HG03520 (cell line): Measurements from ENCODE around the gene NDUFV2.
A peak's percentile ranks its signal among the peaks of the same experiment; 100 is the strongest.

Experiments used
- ATAC-seq: cut with Tn5 transposase; IDR thresholded peaks from one replicate; pipeline ENCODE4 v1.9.1; 2021; ENCODE audit warnings: mild to moderate bottlenecking, moderate library complexity; ENCODE audit not compliant: unreplicated experiment

The NDUFV2 gene

GRCh38 chr18:9102508-9103375, at the start of gene NDUFV2:
Gene NDUFV2, plus strand, starts transcription at chr18:9102699. Its CDS starts 45 bp downstream, at chr18:9102744.
- ATAC-seq = peak; percentile 90

GRCh38 chr18:9053814-9054213, 48.7 kb upstream of the NDUFV2 start:
- no peak for ATAC-seq

DNA sequence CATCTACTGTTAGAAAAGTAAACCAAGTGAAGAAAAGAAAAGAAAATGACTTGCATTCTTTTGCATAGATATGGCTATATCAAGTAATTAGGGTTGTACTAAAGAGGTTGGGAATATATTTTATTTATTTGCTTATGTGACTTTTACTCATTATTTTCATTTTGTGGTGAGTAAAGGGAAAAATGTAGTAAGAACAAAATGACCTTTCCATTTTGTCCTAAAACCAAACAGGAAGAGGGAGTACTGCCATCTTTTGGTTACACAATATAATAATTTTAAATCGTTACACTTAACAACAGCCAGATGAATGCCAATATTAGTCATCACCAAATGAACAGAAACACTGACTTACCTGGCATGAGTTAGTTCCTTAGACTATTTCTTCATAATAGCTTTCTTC, 47.3 kb upstream of the NDUFV2 start:
- ATAC-seq = no peak

GRCh38 chr18:9055626-9056025, 46.9 kb upstream of the NDUFV2 start:
- no peak for ATAC-seq

GRCh38 chr18:9057646-9058045, 44.9 kb upstream of the NDUFV2 start:
- no peak for ATAC-seq

DNA sequence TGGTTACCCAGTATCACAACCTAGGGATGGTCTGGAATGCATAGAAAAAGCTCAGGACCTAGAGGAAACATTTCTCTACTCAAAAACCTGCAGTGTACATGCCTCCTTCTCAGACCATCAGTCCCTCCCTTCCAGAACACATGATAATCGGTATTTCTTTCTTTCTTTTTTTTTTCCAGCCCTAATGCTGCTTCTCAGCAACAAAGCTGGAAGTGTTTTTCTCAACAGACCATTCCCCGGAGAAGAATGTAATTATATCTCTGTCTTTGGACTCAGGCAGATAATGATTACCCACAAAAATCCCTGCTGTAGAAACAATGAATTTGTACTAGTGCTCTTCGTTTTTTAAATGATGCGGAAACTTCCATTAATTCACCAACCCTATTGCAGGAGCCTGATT, 44.1 kb upstream of the NDUFV2 start:
- no peak for ATAC-seq

DNA sequence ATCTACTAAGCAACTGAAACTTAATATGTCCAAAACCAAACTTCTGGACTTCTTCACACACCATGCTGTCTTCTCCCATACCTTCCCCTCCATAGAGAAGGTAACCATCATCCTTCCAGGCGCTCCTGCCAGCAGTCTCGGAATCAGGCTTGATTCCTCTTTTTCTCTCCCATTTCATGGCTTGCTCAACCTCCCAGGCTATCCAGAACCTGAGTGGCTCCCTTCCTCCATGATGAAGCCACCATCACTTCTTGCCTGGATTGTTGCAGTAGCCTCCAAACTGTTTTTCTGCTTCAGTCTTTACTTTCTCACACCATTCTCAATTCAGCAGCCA, 40.1 kb upstream of the NDUFV2 start:
- ATAC-seq = no peak

DNA sequence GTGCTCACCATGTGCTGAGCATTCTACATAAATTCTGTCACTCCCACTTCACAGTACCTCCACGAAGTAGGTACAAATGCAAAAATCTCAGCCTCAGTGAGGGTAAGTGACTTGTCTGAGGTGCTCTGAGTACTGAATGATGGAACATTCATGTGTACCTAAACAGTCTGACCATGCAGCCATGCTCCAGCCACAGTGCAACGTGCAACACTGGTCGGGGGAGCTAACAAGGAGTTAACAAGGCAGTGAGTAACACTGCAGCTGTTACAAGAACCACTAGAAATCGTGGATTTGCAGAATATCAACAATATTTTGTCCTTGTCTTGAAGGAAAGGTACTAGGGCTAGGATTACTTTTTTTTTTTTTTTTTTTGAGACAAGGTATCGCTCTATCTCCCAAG, 36.6 kb upstream of the NDUFV2 start:
- ATAC-seq = no peak

GRCh38 chr18:9066358-9066757, 36.1 kb upstream of the NDUFV2 start:
- ATAC-seq = peak; percentile 30

GRCh38 chr18:9066817-9067306, 35.6 kb upstream of the NDUFV2 start:
- peak; percentile 65 for ATAC-seq

GRCh38 chr18:9067823-9068222, 34.7 kb upstream of the NDUFV2 start:
- no peak for ATAC-seq

DNA sequence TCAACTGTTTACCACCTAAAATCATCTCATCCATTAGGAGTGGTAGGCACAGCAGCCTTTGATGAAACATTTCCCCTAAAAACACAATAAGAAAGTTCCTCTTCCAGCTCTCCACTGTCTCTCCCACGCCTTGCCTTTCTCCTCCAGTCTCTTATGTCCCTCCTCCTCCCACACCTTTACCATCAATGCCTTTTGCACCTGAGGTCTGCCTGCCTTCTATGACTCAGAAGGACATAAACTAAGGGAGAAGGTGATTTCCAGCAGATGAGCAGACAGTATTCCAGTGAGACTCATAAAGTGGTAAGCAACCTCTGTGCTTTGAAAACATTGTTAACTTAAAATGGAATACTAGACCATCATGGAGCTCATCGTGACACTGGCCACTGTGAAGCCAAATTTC, 34.2 kb upstream of the NDUFV2 start:
- ATAC-seq = no peak

DNA sequence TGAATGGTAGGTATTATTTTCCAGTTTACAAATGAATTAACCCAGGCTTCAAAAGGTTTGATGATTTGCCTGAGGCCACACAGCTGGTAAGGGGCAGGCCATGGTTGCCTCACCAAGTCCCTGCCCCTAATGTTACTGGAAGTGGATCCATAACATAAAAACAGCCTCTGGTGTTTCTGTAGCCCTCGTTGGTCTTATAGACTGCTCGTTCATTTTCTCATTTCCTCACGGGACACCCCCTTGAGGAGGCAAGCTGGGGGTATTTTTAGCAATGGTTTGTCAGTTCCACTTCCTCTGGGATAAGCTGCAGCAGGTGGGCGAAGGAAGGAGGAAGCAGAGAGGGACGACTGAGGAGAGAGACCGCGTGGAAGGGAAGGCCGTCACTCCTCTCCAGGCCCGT, 32.9 kb upstream of the NDUFV2 start:
- ATAC-seq = no peak

GRCh38 chr18:9070212-9070611, 32.3 kb upstream of the NDUFV2 start:
- ATAC-seq = no peak

GRCh38 chr18:9079818-9080528, 22.5 kb upstream of the NDUFV2 start:
- ATAC-seq = no peak

- ATAC-seq = no peak
Measured at GRCh38 chr18:9081940-9082339, 20.6 kb upstream of the NDUFV2 start.

DNA sequence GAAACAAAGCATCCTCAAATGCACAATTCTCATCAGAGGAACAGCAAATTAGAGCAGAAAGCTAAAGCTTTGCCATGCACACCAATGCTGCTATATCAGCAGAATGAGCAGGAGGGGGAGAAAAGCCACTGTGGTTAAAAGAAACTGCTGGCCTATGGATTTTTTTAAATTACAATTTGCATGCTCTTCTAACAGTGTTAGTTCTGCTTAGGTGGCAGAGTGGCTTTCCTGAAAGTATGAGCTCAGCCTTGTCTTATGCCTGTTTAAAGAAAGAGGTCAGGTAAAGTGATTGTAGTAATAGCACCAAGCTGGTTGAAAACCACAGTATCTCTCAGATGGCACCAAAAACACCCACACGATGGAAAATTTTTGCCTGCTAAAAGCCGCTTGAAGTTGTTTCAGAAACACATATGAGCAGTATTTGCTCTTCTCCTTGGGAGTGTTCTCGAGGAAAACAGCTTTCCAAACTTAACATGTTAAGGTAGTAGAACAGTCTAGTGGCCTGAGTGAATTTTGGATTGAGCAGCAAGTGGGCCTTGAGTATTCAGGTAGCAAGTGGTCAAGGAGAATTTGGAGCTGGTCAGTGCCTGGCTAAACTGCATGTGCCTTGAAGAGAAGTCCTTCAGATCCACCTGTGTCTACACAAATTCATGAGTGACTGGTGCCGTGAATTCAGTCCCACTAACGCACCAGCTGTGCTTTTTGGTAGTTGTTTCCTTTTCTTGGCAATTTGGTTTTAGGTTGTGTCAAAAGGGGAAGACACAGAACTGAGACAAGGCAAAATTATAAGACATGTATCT, 19.6 kb upstream of the NDUFV2 start:
- peak; percentile 68 for ATAC-seq

- ATAC-seq = no peak
Measured at GRCh38 chr18:9086015-9086414, 16.5 kb upstream of the NDUFV2 start.

DNA sequence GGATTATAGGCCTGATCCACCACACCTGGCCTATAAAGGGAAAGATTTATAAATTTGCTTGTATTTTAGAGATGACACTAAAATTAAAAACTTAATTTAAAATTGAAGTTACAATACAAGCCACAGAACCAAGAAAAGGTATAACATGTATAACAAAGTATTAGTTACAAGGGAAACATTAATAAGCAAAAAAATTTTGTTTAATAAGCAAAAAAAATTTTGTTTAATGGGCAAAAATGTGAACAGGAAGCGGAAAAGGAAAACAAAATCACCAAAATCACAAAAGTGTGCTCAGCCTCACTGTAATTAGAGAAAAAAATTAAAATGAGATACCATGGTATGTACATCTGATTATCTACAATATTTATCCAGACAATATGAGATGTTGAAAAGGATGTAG, 15.9 kb upstream of the NDUFV2 start:
- no peak for ATAC-seq

GRCh38 chr18:9087144-9087543, 15.4 kb upstream of the NDUFV2 start:
- ATAC-seq = no peak

GRCh38 chr18:9088252-9088651, 14.2 kb upstream of the NDUFV2 start:
- no peak for ATAC-seq
